ENCODE results near the gene AAK1.

The AAK1 gene

GRCh38 chr2:69493268-69493667 is 150.3 kb downstream of the AAK1 start:
- TF ChIP-seq, protein P1, sequence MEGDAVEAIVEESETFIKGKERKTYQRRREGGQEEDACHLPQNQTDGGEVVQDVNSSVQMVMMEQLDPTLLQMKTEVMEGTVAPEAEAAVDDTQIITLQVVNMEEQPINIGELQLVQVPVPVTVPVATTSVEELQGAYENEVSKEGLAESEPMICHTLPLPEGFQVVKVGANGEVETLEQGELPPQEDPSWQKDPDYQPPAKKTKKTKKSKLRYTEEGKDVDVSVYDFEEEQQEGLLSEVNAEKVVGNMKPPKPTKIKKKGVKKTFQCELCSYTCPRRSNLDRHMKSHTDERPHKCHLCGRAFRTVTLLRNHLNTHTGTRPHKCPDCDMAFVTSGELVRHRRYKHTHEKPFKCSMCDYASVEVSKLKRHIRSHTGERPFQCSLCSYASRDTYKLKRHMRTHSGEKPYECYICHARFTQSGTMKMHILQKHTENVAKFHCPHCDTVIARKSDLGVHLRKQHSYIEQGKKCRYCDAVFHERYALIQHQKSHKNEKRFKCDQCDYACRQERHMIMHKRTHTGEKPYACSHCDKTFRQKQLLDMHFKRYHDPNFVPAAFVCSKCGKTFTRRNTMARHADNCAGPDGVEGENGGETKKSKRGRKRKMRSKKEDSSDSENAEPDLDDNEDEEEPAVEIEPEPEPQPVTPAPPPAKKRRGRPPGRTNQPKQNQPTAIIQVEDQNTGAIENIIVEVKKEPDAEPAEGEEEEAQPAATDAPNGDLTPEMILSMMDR (IDR thresholded peaks at IDR 0.05) = no peak
- Histone ChIP-seq H3K27ac (no peak overlapping the region), H3K4me3 (no peak overlapping the region)
- no peak for DNase-seq (ENCODE audit: low spot score)

DNA sequence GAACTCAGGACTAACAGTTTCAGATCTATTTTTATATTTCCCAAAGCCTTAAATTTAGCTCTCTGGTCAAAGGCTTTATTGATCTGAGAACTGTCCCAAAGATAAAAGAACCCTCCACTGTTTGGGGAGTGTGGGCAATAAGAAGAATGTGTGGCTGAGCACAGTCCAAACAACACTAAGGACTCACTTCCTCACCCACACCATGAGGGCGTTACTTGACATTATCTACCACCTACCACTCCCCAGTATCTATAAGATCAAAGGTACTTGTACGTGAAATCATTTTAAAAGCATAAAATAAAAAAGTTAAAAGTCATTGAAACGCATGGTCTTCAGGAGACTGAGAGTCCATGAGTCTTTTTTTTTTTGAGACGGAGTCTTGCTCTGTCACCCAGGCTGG is 151.7 kb downstream of the AAK1 start:
- Histone ChIP-seq H3K4me3 (no peak overlapping the region), H3K27ac (no peak overlapping the region)
- DNase-seq (ENCODE audit: low spot score) = no peak
- TF ChIP-seq, protein P1 (IDR thresholded peaks at IDR 0.05) = no peak

DNA sequence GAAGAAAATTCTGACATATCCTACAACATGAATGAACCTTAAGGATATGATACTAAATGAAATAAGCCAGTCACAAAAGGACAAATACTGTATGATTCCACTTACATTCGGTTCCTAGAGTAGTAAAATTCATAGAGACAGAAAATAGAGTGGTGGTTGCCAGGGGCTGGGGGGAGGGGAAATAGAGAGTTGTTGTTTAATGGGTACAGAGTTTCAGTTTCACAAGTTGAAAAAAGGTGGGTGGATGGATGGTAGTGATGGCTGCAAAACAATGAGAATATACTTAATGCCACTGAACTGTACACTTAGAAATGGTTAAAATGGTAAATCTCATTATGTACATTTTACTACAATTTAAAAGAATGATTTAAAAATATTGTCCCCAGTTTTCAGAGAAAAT is 153.1 kb downstream of the AAK1 start:
- no peak overlapping the region for H3K4me3 ChIP-seq
- H3K27ac ChIP-seq = peak overlapping the region in 1 of 2 donors; percentile 38
- no peak for DNase-seq (ENCODE audit: low spot score)
- TF ChIP-seq, protein P1 (IDR thresholded peaks at IDR 0.05) = no peak

DNA sequence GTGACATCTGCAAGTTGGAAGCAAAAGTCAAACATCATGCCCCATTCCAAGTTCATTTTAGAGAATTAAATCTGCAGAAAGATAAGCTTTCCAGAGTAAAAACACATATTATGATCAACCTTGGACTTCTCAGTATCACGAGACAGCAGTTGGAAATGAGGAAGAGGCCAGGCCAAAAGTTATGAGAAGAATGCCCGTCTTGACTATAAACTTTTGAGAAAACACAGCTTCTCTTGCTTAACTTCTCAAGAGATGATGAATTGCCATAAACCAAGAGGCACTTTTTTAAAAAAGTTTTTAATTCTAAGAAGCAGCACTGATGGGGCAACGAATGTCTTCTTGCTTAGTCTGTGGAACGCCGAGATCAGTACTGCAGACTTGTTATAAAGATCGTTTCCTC is 153.7 kb downstream of the AAK1 start:
- TF ChIP-seq, protein P1 (IDR thresholded peaks at IDR 0.05) = no peak
- Histone ChIP-seq H3K4me3 (no peak overlapping the region), H3K27ac (peak overlapping the region in 1 of 2 donors; percentile 38)
- DNase-seq (ENCODE audit: low spot score) = no peak

DNA sequence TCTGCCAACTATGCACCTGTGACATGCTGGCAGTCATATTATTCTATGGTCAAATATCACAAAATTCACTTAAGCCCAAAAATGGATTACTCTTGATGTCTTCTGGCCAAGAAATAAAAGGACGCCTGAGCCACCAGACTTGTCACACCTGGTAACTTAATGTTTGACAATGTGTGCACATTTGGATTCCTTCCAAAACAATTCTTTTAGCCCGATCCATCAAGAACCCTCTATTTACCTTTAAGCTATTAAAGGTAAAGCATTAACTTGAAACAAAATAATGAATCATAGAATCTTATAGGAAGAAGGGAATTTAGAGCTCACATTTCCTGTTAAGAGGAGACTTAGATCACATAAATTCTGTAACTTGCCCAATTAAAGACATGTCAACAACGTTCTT is 159.8 kb downstream of the AAK1 start:
- H3K27ac ChIP-seq = no peak overlapping the region
- no peak overlapping the region for H3K4me3 ChIP-seq

DNA sequence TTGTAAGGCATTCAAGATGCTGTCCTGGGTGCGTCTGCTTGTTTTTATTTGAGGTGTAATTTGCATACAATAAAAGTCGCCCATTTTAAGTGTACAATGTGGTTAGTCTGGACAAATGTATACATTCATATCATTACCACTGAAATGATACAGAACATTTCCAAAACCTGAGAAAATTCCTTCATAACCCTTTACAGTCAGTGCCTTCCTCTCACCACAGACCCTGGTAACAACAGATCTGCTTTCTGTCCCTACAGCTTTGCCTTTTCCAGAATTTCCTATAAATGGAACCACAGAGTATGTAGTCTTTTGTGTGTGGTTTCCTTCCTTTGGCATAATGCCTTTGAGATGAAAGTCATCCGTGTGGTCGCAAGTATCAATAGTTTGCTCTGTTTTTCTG is 160.5 kb downstream of the AAK1 start:
- no peak overlapping the region for H3K27ac ChIP-seq
- TF ChIP-seq, protein P1 (IDR thresholded peaks at IDR 0.05) = no peak
- no peak for DNase-seq (ENCODE audit: low spot score)
- H3K4me3 ChIP-seq = no peak overlapping the region

More for the DNA sequence above, 159.8 kb downstream of the AAK1 start:
- DNase-seq (ENCODE audit: low spot score) = no peak
- TF ChIP-seq, protein P1 (IDR thresholded peaks at IDR 0.05) = no peak

GRCh38 chr2:69482471-69482870 is 161.1 kb downstream of the AAK1 start:
- no peak for DNase-seq (ENCODE audit: low spot score)
- TF ChIP-seq, protein P1 (IDR thresholded peaks at IDR 0.05) = no peak
- no peak overlapping the region for H3K27ac ChIP-seq
- H3K4me3 ChIP-seq = no peak overlapping the region
